Nephron (organoid): ENCODE results near the gene MAST3.

Experiments used
- H3K27ac Mint-ChIP-seq, 3 experiments: 2 replicates each; pipeline ENCODE4 v1.8.0; 2020; ENCODE audit warnings: mixed read lengths in 3 of 3, mild to moderate bottlenecking in 2 of 3, moderate library complexity in 1 of 3
- H3K27me3 Mint-ChIP-seq: 2 replicates; pipeline ENCODE4 v1.8.0; 2021; ENCODE audit warnings: low read depth, mild to moderate bottlenecking, moderate library complexity, mixed read lengths
- H3K36me3 Mint-ChIP-seq: 2 replicates; pipeline ENCODE4 v1.8.0; 2020; ENCODE audit warnings: low read depth, mixed read lengths
- H3K4me1 Mint-ChIP-seq: 2 replicates; pipeline ENCODE4 v1.8.0; 2020; ENCODE audit warnings: mixed read lengths
- H3K4me3 Mint-ChIP-seq, 3 experiments: 2 replicates each; pipeline ENCODE4 v1.8.0; 2020; ENCODE audit warnings: mild to moderate bottlenecking in 3 of 3, mixed read lengths in 3 of 3, moderate library complexity in 2 of 3
- H3K9me3 Mint-ChIP-seq: 2 replicates; pipeline ENCODE4 v1.8.0; 2020; ENCODE audit warnings: mixed read lengths
- CTCF ChIP-seq, 3 experiments: fragments of 200-600 bp; sonication (generic); IDR thresholded peaks; one replicate each; pipeline ENCODE4 v1.5.0; 2021; ENCODE audit warnings: antibody characterized with exemption in 3 of 3; ENCODE audit not compliant: unreplicated experiment in 3 of 3

Gene MAST3

DNA sequence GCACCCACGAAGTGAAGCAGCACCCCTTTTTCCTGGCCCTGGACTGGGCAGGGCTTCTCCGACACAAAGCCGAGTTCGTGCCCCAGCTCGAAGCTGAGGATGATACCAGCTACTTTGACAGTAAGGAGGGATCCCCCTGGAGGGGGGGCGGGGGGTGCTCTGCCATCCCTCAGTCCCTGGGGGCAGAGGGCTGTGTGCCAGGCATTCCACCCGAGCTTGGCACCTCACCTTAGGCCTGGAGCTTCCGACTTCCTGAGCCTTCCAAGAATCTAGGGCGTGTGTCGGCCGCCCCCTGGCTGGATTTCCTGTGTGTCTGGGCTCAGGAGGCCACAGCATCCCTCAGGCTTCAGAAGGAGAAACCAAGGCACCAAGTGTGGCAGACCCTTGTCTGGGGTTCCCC is 39.7 kb downstream of the MAST3 start:
- no peak overlapping the region for H3K4me3 Mint-ChIP-seq
- peaks cover 31% of the 10 kb centered on the region for H3K36me3 Mint-ChIP-seq
- no peak for TF ChIP-seq CTCF (IDR thresholded peaks at IDR 0.05; ENCODE audit: unreplicated experiment in 3 of 3)
- no peaks in the 10 kb centered on the region for H3K27me3 Mint-ChIP-seq
- no peaks in the 10 kb centered on the region for H3K4me1 Mint-ChIP-seq
- no peaks in the 10 kb centered on the region for H3K9me3 Mint-ChIP-seq
- H3K27ac Mint-ChIP-seq = no peak overlapping the region

DNA sequence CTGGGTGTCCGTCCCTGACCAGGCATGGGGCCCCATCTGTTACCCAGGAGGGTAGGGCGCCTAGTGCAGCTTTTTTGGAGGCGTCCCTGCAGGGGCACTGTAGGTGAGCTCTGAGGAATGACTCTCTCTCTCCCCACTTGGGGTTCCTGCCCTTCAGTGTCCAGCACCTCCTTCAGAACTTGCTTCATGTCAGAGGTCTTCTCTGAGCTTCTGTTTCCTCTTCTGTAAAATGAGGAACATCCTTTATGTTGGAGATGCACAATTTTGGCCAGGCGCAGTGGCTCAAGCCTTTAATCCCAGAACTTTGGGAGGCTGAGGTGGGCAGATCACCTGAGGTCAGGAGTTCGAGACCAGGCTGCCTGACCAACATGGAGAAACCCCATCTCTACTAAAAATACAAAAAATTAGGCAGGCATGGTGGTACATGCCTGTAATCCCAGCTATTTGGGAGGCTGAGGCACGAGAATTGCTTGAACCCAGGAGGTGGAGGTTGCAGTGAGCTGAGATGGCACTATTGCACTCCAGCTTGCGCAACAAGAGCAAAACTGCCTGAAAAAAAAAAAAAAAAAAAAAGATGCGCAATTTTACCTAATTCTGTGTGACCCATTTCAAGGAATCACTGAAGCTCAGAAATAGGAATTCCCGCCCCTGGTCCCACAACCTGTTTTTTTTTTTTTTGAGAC is 40.2 kb downstream of the MAST3 start:
- H3K27me3 Mint-ChIP-seq = no peaks in the 10 kb centered on the region
- H3K36me3 Mint-ChIP-seq = peaks cover 27% of the 10 kb centered on the region
- no peak overlapping the region for H3K4me3 Mint-ChIP-seq
- H3K27ac Mint-ChIP-seq = no peak overlapping the region
- H3K9me3 Mint-ChIP-seq = no peaks in the 10 kb centered on the region
- no peak for TF ChIP-seq CTCF (IDR thresholded peaks at IDR 0.05; ENCODE audit: unreplicated experiment in 3 of 3)
- no peaks in the 10 kb centered on the region for H3K4me1 Mint-ChIP-seq

DNA sequence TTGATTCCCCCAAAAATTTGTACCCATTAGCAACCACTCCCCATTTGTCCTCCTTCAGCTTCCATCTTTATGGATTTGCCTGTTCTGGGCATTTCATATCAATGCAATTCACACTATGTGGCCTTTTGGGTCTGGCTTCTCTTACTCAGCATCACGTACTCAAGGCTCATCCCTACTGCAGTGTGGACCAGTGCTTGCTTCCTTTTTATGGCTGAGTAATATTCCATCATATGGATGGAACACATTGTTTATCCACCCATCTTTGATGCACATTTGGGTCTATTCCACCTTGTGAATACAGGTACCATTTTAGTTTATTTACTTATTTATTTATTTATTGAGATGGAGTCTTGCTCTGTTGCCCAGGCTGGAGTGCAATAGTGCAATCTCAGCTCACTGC is 42.9 kb downstream of the MAST3 start:
- no peak for TF ChIP-seq CTCF (IDR thresholded peaks at IDR 0.05; ENCODE audit: unreplicated experiment in 3 of 3)
- Mint-ChIP-seq H3K36me3 (peaks cover 39% of the 10 kb centered on the region), H3K4me1 (no peaks in the 10 kb centered on the region), H3K9me3 (no peaks in the 10 kb centered on the region), H3K4me3 (no peak overlapping the region), H3K27me3 (no peaks in the 10 kb centered on the region), H3K27ac (no peak overlapping the region)

DNA sequence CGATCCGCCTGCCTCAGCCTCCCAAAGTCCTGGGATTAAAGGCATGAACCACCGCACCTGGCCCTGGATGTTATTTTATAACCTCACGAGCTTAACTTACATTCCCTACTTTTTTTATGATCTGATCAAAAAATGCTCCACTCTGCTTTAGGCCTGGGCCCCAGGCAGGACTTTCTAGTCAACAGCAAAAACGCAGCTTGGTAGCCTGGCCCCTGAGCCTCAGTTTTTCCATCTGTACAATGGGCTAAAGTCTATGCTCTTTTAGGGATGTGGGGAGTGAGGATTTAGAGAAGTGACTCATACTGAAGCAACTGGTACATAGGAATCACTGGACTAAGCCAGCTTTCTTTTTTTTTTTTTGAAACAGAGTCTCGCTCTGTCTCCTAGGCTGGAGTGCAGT is 43.5 kb downstream of the MAST3 start:
- H3K9me3 Mint-ChIP-seq = no peaks in the 10 kb centered on the region
- no peak for TF ChIP-seq CTCF (IDR thresholded peaks at IDR 0.05; ENCODE audit: unreplicated experiment in 3 of 3)
- no peaks in the 10 kb centered on the region for H3K27me3 Mint-ChIP-seq
- no peaks in the 10 kb centered on the region for H3K4me1 Mint-ChIP-seq
- H3K4me3 Mint-ChIP-seq = no peak overlapping the region
- peaks cover 38% of the 10 kb centered on the region for H3K36me3 Mint-ChIP-seq
- no peak overlapping the region for H3K27ac Mint-ChIP-seq

DNA sequence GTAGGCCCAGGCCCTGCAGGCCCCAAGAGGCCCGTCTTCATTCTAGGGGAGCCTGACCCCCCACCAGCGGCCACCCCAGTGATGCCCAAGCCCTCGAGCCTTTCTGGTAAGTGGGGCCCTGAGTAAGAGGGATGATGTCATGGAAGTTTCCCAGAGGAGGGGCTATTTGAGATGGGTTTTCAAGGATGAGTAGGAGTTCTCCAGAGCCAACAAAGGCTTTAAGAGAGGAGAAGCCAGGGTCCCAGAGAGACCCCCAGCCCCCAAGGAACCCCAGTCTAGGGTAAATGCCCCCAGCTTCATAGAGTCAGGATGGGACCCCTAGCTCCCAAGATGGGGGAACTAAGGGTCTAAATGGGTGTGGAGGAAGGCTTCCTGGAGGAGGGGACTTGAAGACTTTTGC is 46.3 kb downstream of the MAST3 start:
- Mint-ChIP-seq H3K36me3 (peaks cover 41% of the 10 kb centered on the region), H3K4me1 (no peaks in the 10 kb centered on the region), H3K27me3 (no peaks in the 10 kb centered on the region), H3K9me3 (no peaks in the 10 kb centered on the region), H3K4me3 (no peak overlapping the region), H3K27ac (no peak overlapping the region)
- no peak for TF ChIP-seq CTCF (IDR thresholded peaks at IDR 0.05; ENCODE audit: unreplicated experiment in 3 of 3)

- no peak overlapping the region for H3K4me3 Mint-ChIP-seq
- no peaks in the 10 kb centered on the region for H3K9me3 Mint-ChIP-seq
- no peaks in the 10 kb centered on the region for H3K27me3 Mint-ChIP-seq
- H3K4me1 Mint-ChIP-seq = no peaks in the 10 kb centered on the region
- H3K27ac Mint-ChIP-seq = no peak overlapping the region
- TF ChIP-seq CTCF (IDR thresholded peaks at IDR 0.05; ENCODE audit: unreplicated experiment in 3 of 3) = no peak
- peaks cover 39% of the 10 kb centered on the region for H3K36me3 Mint-ChIP-seq
These were observed 46.8 kb downstream of the MAST3 start for GRCh38 chr19:18144361-18144760.
